Neuron (in vitro differentiated cells): Measurements from ENCODE around the gene ATAD3B.

Experiments used
- H2AFZ ChIP-seq: one replicate; pipeline ENCODE4 v1.6.1; 2013; ENCODE audit warnings: low read depth, mild to moderate bottlenecking, inconsistent platforms, low read length, moderate library complexity
- H3K27me3 ChIP-seq: one replicate; pipeline ENCODE4 v1.6.1; 2013; ENCODE audit warnings: low read length; ENCODE audit not compliant: insufficient read depth
- H3K36me3 ChIP-seq: one replicate; pipeline ENCODE4 v1.6.1; 2013; ENCODE audit warnings: low read length; ENCODE audit not compliant: insufficient read depth
- H3K4me1 ChIP-seq: one replicate; pipeline ENCODE4 v1.6.1; 2013; ENCODE audit warnings: low read length; ENCODE audit not compliant: insufficient read depth
- H3K4me3 ChIP-seq: 2 replicates; pipeline ENCODE4 v1.5.1; 2013; ENCODE audit warnings: mild to moderate bottlenecking, low read length, moderate library complexity
- H3K9me3 ChIP-seq: one replicate; pipeline ENCODE4 v1.6.1; 2013; ENCODE audit warnings: low read length

The ATAD3B gene

GRCh38 chr1:1541956-1542765, 70.6 kb downstream of the ATAD3B start:
- Histone ChIP-seq H3K36me3 (peaks cover 24% of the 10 kb centered on the region), H3K4me1 (no peaks in the 10 kb centered on the region), H2AFZ (no peak overlapping the region), H3K9me3 (no peaks in the 10 kb centered on the region), H3K27me3 (no peaks in the 10 kb centered on the region), H3K4me3 (no peak overlapping the region)

- peaks cover 24% of the 10 kb centered on the region for H3K36me3 ChIP-seq
- H3K4me3 ChIP-seq: no peak overlapping the region
- H3K4me1 ChIP-seq: no peaks in the 10 kb centered on the region
- H3K9me3 ChIP-seq: no peaks in the 10 kb centered on the region
- H3K27me3 ChIP-seq: no peaks in the 10 kb centered on the region
- no peak overlapping the region for H2AFZ ChIP-seq
These were observed 71.5 kb downstream of the ATAD3B start for GRCh38 chr1:1542766-1543705.

GRCh38 chr1:1543706-1544099, 72.1 kb downstream of the ATAD3B start:
- Histone ChIP-seq H3K4me3 (no peak overlapping the region), H3K9me3 (no peaks in the 10 kb centered on the region), H3K27me3 (no peaks in the 10 kb centered on the region), H3K4me1 (no peaks in the 10 kb centered on the region), H3K36me3 (peaks cover 24% of the 10 kb centered on the region), H2AFZ (no peak overlapping the region)

- Histone ChIP-seq H2AFZ (no peak overlapping the region), H3K27me3 (no peaks in the 10 kb centered on the region), H3K36me3 (peaks cover 24% of the 10 kb centered on the region), H3K4me3 (no peak overlapping the region), H3K9me3 (no peaks in the 10 kb centered on the region), H3K4me1 (no peaks in the 10 kb centered on the region)
These were observed 73.0 kb downstream of the ATAD3B start for GRCh38 chr1:1544544-1544943.
